NOMO-1 (cell line): ENCODE data around the gene FER.
"Not testable (repeated sequence)": the region's sequence is repeated elsewhere in the genome, so short reads cannot be mapped to it uniquely, and the experiment has no call there.

ENCODE experiments used
- DNase-seq, 2 experiments: peaks; one replicate each; lab custom pipeline; 2025; ENCODE audit not compliant: unreplicated experiment in 2 of 2; lab: John Stamatoyannopoulos, UW

Gene FER

GRCh38 chr5:108794349-108794748, 46.7 kb downstream of the FER start:
- DNase-seq = not testable (repeated sequence)

GRCh38 chr5:108797396-108797795, 49.7 kb downstream of the FER start:
- DNase-seq = no peak

GRCh38 chr5:108797986-108798385, 50.3 kb downstream of the FER start:
- no peak for DNase-seq

GRCh38 chr5:108798513-108799265, 51.0 kb downstream of the FER start:
- no peak for DNase-seq

- DNase-seq = no peak
Observed at GRCh38 chr5:108801301-108801700, 53.6 kb downstream of the FER start.

GRCh38 chr5:108801776-108802175, 54.1 kb downstream of the FER start:
- peak; percentile 52 to 65 for DNase-seq

- no peak for DNase-seq
Observed at GRCh38 chr5:108810717-108811116, 63.0 kb downstream of the FER start.

GRCh38 chr5:108813673-108814072, 66.0 kb downstream of the FER start:
- no peak for DNase-seq

GRCh38 chr5:108814551-108814950, 66.9 kb downstream of the FER start:
- no peak for DNase-seq

- peak in 1 of 2 experiments; percentile 21 for DNase-seq
Observed at GRCh38 chr5:108818613-108819272, 71.0 kb downstream of the FER start.

GRCh38 chr5:108820983-108821382, 73.3 kb downstream of the FER start:
- no peak for DNase-seq

- no peak for DNase-seq
Observed at GRCh38 chr5:108822211-108822947, 74.7 kb downstream of the FER start.

GRCh38 chr5:108827131-108827530, 79.4 kb downstream of the FER start:
- no peak for DNase-seq

GRCh38 chr5:108830705-108831276, 83.1 kb downstream of the FER start:
- DNase-seq = no peak

- no peak for DNase-seq
Observed at GRCh38 chr5:108836492-108836891, 88.8 kb downstream of the FER start.

- DNase-seq = not testable (repeated sequence)
Observed at GRCh38 chr5:108842260-108842941, 94.7 kb downstream of the FER start.

- DNase-seq = not testable (repeated sequence)
Observed at GRCh38 chr5:108851129-108851528, 103.4 kb downstream of the FER start.

- no peak for DNase-seq
Observed at GRCh38 chr5:108857905-108858304, 110.2 kb downstream of the FER start.

GRCh38 chr5:108858959-108859358, 111.3 kb downstream of the FER start:
- peak; percentile 42 to 96 for DNase-seq

GRCh38 chr5:108862211-108862610, 114.5 kb downstream of the FER start:
- no peak for DNase-seq

GRCh38 chr5:108866097-108866496, 118.4 kb downstream of the FER start:
- DNase-seq = not testable (repeated sequence)
